ENCODE data around the gene BLOC1S1. TPM values are rescaled to one million over a fixed set of nuclear protein-coding genes. Genes with fewer than 3 reads are reported as not detected.

BLOC1S1 gene
- total RNA-seq, 1 donor from 2014 or later, result 173 TPM

DNA sequence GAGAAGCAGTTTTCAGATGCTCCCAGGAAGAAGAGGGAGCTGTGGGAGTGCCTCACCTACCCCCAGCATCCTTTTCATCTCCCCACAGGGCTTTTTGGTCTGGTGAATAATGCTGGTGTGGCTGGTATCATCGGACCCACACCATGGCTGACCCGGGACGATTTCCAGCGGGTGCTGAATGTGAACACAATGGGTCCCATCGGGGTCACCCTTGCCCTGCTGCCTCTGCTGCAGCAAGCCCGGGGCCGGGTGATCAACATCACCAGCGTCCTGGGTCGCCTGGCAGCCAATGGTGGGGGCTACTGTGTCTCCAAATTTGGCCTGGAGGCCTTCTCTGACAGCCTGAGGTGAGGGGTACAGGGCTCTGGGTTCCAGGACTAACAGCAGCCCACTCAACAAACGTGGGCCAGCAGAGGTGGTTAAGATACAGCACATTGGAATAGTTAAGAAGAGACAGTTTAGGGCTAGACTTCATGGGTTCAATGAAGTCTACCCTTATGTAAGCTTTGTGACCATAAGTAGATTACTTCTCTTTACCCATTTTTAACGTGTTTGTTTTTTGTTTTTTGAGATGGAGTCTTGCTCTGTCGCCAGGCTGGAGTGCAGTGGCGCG is 5.9 kb downstream of the BLOC1S1 start:
- H3K9me3 ChIP-seq, result no peaks in the 10 kb centered on the region
- H3K27me3 ChIP-seq, result no peaks in the 10 kb centered on the region
- H3K27ac ChIP-seq, result peak overlapping the region; percentile 94
- no peak overlapping the region for H3K4me3 ChIP-seq
- peaks cover 0 to 24% of the 10 kb centered on the region in 2 donors for H3K36me3 ChIP-seq
- no peak for TF ChIP-seq POLR2AphosphoS5 (IDR thresholded peaks at IDR 0.05; ENCODE audit: insufficient read depth in 1 of 2, low read depth in 1 of 2)
- TF ChIP-seq POLR2A (IDR thresholded peaks at IDR 0.05), result no peak
- TF ChIP-seq, protein P1, sequence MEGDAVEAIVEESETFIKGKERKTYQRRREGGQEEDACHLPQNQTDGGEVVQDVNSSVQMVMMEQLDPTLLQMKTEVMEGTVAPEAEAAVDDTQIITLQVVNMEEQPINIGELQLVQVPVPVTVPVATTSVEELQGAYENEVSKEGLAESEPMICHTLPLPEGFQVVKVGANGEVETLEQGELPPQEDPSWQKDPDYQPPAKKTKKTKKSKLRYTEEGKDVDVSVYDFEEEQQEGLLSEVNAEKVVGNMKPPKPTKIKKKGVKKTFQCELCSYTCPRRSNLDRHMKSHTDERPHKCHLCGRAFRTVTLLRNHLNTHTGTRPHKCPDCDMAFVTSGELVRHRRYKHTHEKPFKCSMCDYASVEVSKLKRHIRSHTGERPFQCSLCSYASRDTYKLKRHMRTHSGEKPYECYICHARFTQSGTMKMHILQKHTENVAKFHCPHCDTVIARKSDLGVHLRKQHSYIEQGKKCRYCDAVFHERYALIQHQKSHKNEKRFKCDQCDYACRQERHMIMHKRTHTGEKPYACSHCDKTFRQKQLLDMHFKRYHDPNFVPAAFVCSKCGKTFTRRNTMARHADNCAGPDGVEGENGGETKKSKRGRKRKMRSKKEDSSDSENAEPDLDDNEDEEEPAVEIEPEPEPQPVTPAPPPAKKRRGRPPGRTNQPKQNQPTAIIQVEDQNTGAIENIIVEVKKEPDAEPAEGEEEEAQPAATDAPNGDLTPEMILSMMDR (IDR thresholded peaks at IDR 0.05), result no peak
- intact Hi-C loops (cut with DNase I), result no loop called here
- DNase-seq (ENCODE audit: extremely low spot score in 2 of 2), result no peak
- H3K4me1 ChIP-seq, result peaks cover 67% of the 10 kb centered on the region

DNA sequence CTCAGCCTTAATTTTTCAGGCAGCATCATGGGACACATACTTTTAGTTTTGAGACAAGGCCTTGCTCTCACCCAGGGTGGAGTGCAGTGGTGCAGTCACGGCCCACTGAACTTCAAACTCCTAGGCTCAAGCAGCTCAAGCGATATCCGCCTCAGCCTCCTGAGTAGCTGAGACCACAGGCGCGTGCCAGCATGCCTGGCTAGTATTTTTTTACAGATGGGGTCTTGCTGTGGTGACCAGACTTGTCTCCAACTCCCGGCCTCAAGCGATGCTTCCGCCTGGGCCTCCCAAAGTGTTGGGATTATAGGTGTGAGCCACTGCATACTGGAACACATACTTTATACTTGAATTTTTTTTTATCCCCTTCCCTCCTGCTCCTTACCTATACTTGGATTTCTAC is 7.1 kb downstream of the BLOC1S1 start:
- Histone ChIP-seq H3K4me1 (peaks cover 67% of the 10 kb centered on the region), H3K27me3 (no peaks in the 10 kb centered on the region), H3K9me3 (no peaks in the 10 kb centered on the region), H3K4me3 (no peak overlapping the region), H3K36me3 (peaks cover 0 to 24% of the 10 kb centered on the region in 2 donors), H3K27ac (peak overlapping the region; percentile 20)
- TF ChIP-seq, protein P1 (IDR thresholded peaks at IDR 0.05), result no peak
- no peak for TF ChIP-seq POLR2A (IDR thresholded peaks at IDR 0.05)
- DNase-seq (ENCODE audit: extremely low spot score in 2 of 2), result no peak
- intact Hi-C loops (cut with DNase I), result no loop called here

DNA sequence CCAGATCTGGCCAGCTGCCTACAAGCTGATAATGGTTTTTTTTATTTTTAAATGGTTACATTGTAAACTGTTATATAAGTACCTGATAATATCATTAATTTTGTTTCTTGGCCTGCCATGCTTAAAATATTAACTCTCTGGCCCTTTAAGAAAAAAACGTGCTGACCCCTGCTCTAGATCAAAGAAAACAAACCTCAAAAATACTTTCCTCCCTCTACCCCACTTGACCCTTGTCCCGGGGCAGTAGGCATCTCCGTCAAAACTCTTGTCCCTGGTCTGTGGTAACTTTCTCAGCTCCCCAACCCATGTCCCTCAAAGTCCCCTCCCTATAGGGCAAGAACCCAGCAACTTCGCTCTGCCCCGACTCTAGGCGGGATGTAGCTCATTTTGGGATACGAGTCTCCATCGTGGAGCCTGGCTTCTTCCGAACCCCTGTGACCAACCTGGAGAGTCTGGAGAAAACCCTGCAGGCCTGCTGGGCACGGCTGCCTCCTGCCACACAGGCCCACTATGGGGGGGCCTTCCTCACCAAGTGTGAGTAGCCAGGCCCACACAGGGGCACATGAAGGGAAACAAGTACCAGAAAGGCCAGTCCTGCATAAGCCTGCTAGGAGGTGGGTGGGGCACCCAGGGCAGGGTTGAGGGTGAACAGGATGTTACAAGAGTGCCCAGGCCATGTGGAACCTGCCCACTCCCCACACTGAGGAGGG is 7.8 kb downstream of the BLOC1S1 start:
- Histone ChIP-seq H3K4me1 (peaks cover 62% of the 10 kb centered on the region), H3K36me3 (peaks cover 0 to 24% of the 10 kb centered on the region in 2 donors), H3K9me3 (no peaks in the 10 kb centered on the region), H3K4me3 (no peak overlapping the region), H3K27me3 (no peaks in the 10 kb centered on the region), H3K27ac (peak overlapping the region; percentile 20)
- no peak for DNase-seq (ENCODE audit: extremely low spot score in 2 of 2)
- TF ChIP-seq, protein P1 (IDR thresholded peaks at IDR 0.05), result no peak
- no peak for TF ChIP-seq POLR2AphosphoS5 (IDR thresholded peaks at IDR 0.05; ENCODE audit: insufficient read depth in 1 of 2, low read depth in 1 of 2)
- no peak for TF ChIP-seq POLR2A (IDR thresholded peaks at IDR 0.05)
- intact Hi-C loops (cut with DNase I), result no loop called here

DNA sequence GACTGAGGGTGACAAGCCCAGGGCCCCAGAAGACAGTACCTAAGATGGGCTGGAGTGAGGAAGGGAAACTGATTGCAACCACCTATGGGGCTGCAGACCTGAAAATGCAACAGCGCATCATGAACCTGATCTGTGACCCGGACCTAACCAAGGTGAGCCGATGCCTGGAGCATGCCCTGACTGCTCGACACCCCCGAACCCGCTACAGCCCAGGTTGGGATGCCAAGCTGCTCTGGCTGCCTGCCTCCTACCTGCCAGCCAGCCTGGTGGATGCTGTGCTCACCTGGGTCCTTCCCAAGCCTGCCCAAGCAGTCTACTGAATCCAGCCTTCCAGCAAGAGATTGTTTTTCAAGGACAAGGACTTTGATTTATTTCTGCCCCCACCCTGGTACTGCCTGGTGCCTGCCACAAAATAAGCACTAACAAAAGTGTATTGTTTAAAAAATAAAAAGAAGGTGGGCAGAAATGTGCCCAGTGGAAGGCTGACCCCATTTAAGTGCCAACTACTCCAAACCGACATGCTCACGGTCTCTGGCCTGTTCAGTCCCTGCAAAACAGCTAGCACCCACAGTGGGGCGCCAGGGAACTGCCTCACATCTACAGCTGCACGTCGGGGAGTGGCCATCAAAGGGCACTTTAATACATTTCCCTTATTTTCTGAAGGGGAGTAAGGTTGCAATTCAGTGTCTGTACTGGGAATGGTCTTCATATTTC is 8.5 kb downstream of the BLOC1S1 start:
- Histone ChIP-seq H3K4me1 (peaks cover 54% of the 10 kb centered on the region), H3K4me3 (no peak overlapping the region), H3K9me3 (no peaks in the 10 kb centered on the region), H3K36me3 (peaks cover 0 to 24% of the 10 kb centered on the region in 2 donors), H3K27me3 (no peaks in the 10 kb centered on the region), H3K27ac (peak overlapping the region; percentile 20)
- no peak for DNase-seq (ENCODE audit: extremely low spot score in 2 of 2)
- intact Hi-C loops (cut with DNase I), result no loop called here
- TF ChIP-seq POLR2AphosphoS5 (IDR thresholded peaks at IDR 0.05; ENCODE audit: insufficient read depth in 1 of 2, low read depth in 1 of 2), result no peak
- TF ChIP-seq, protein P1 (IDR thresholded peaks at IDR 0.05), result peak in 1 of 3 experiments; percentile 30
- TF ChIP-seq POLR2A (IDR thresholded peaks at IDR 0.05), result no peak

Data from vagina (tissue), 2 donors.